Panc1 (cell line): ENCODE results near the gene AFDN. TPM values are rescaled to one million over a fixed set of nuclear protein-coding genes. Genes with fewer than 3 reads are reported as not detected.

Source experiments
- ATAC-seq: fragments of 200-7000 bp; cut with Tn5 transposase; 2 replicates; pipeline ENCODE4 v1.9.1; 2020; ENCODE audit warnings: mild to moderate bottlenecking, moderate library complexity
- BruUV-seq: library from RNA; stranded (reverse); fragments of 400-500 nt; replicated peaks from 2 replicates; lab custom pipeline; 2021; lab: Mats Ljungman, UMichigan
- CTCF ChIA-PET: fragments of 300-600 bp; sonication (Branson Sonifier 250); formaldehyde crosslinking; loops from one replicate; lab custom pipeline; 2022; ENCODE audit warnings: antibody characterized with exemption; lab: Charles Lee
- POLR2A ChIA-PET: fragments of 300-600 bp; sonication (Branson Sonifier 250); formaldehyde crosslinking; loops from one replicate; lab custom pipeline; 2022; ENCODE audit warnings: antibody characterized with exemption; lab: Charles Lee
- DNase-seq: peaks from one replicate; pipeline ENCODE4 v3.0.0-alpha.2; 2010; ENCODE audit warnings: low read depth, low spot score
- H3K27ac ChIP-seq: 2 replicates; pipeline ENCODE4 v1.5.1; 2011; ENCODE audit warnings: mild to moderate bottlenecking, low read length, inconsistent platforms
- H3K27me3 ChIP-seq: fragments of 200-500 bp; sonication (Bioruptor generic); 2 replicates; pipeline ENCODE4 v1.6.0; 2014; ENCODE audit warnings: low read length, inconsistent platforms; ENCODE audit not compliant: control insufficient read depth, insufficient read depth
- H3K36me3 ChIP-seq: fragments of 200-500 bp; sonication (Bioruptor generic); 2 replicates; pipeline ENCODE4 v1.5.1; 2014; ENCODE audit warnings: inconsistent platforms, mild to moderate bottlenecking, low read length, moderate library complexity; ENCODE audit not compliant: control insufficient read depth, insufficient read depth
- H3K4me1 ChIP-seq: 2 replicates; pipeline ENCODE4 v1.5.1; 2011; ENCODE audit warnings: inconsistent platforms, mild to moderate bottlenecking, low read length, moderate library complexity; ENCODE audit not compliant: control insufficient read depth, insufficient read depth
- H3K4me3 ChIP-seq, 2 experiments: 2 replicates each; pipeline ENCODE4 v1.5.1; 2011 to 2012; ENCODE audit warnings: low read depth in 2 of 2, low read length in 2 of 2, mild to moderate bottlenecking in 2 of 2, inconsistent platforms in 1 of 2, moderate library complexity in 1 of 2
- H3K9me3 ChIP-seq: fragments of 200-500 bp; sonication (Bioruptor generic); 2 replicates; pipeline ENCODE4 v1.5.1; 2014; ENCODE audit warnings: low read depth, mild to moderate bottlenecking, inconsistent platforms, low read length, moderate library complexity; ENCODE audit not compliant: control insufficient read depth, insufficient read depth
- CTCF ChIP-seq: fragments of 450-650 bp; IDR thresholded peaks from 2 replicates; pipeline ENCODE4 v1.5.1; 2017; ENCODE audit warnings: mild to moderate bottlenecking
- POLR2AphosphoS5 ChIP-seq: IDR thresholded peaks from 2 replicates; pipeline ENCODE4 v1.6.1; 2012; ENCODE audit warnings: mild to moderate bottlenecking, low read depth, low read length, moderate library complexity
- REST ChIP-seq, 2 experiments: IDR thresholded peaks; 2 replicates each; pipeline ENCODE4 v1.6.1; 2011 to 2012; ENCODE audit warnings: low read depth in 2 of 2, control low read depth in 1 of 2, low read length in 1 of 2, mild to moderate bottlenecking in 1 of 2, moderate library complexity in 1 of 2; ENCODE audit not compliant: insufficient read depth in 1 of 2
- SIN3A ChIP-seq: IDR thresholded peaks from 2 replicates; pipeline ENCODE4 v1.6.1; 2012; ENCODE audit warnings: low read depth, mild to moderate bottlenecking, low read length, moderate library complexity, borderline replicate concordance; ENCODE audit not compliant: insufficient read depth
- TCF7L2 ChIP-seq: IDR thresholded peaks from 2 replicates; pipeline ENCODE4 v1.6.1; 2011; ENCODE audit warnings: mild to moderate bottlenecking, low read depth, low read length, inconsistent platforms
- in situ Hi-C: cut with HindIII; loops from 2 replicates; pipeline ENCODE4 v1.10.0; 2016; ENCODE audit warnings: low sequenced_read_pairs, low pct_unique_long_range_greater_than_20kb
- intact Hi-C: fragments of 100-400 bp; cut with micrococcal nuclease; formaldehyde crosslinking; loops from one replicate; pipeline ENCODE4 v1.10.0; 2022; ENCODE audit not compliant: unreplicated experiment
- total RNA-seq: library from RNA; stranded (reverse); gene quantifications from one replicate; pipeline ENCODE4 v1.2.1, GENCODE V29; 2021; ENCODE audit not compliant: unreplicated experiment

AFDN gene
- total RNA-seq, 1 experiment from 2014 or later, result 143 TPM

- DNase-seq (no peak), ATAC-seq (peak; percentile 93)
- TF ChIP-seq POLR2AphosphoS5, result no peak
- no peak for TF ChIP-seq REST (IDR thresholded peaks at IDR 0.05; ENCODE audit: insufficient read depth in 1 of 2, low read depth in 2 of 2, low read length in 1 of 2)
- TF ChIP-seq CTCF, result peak; percentile 85
- no peak for TF ChIP-seq SIN3A
- no peak for TF ChIP-seq TCF7L2
- in situ Hi-C loops (no loop called here), intact Hi-C loops (loop anchor here (5.0 kb wide), 2 partner anchors 209 to 224 kb away; no protein-coding TSS in a partner anchor)
- ChIA-PET POLR2A (no interaction called here), CTCF (interaction anchor here (0.8 to 2.2 kb wide), 2 partner anchors 210 to 225 kb away, joined by 3 to 5 read pairs; no protein-coding TSS in a partner anchor)
- Histone ChIP-seq H3K27me3 (no peaks in the 10 kb centered on the region), H3K4me1 (no peaks in the 10 kb centered on the region), H3K36me3 (peaks cover 11% of the 10 kb centered on the region), H3K9me3 (no peaks in the 10 kb centered on the region), H3K27ac (no peak overlapping the region), H3K4me3 (no peak overlapping the region)
- no TSS peak for BruUV-seq
Observed at GRCh38 chr6:167907837-167908681, 81.3 kb downstream of the AFDN start.

- H3K9me3 ChIP-seq, result no peaks in the 10 kb centered on the region
- no peaks in the 10 kb centered on the region for H3K4me1 ChIP-seq
- TF ChIP-seq TCF7L2, result no peak
- no peak for TF ChIP-seq SIN3A
- no peak for TF ChIP-seq REST (IDR thresholded peaks at IDR 0.05; ENCODE audit: insufficient read depth in 1 of 2, low read depth in 2 of 2, low read length in 1 of 2)
- TF ChIP-seq POLR2AphosphoS5, result no peak
- TF ChIP-seq CTCF, result no peak
- H3K27me3 ChIP-seq, result no peaks in the 10 kb centered on the region
- CTCF ChIA-PET, result no interaction called here
- DNase-seq, result no peak
- intact Hi-C loops (loop anchor here (10.0 kb wide), 1 partner anchor 145 kb away; no protein-coding TSS in a partner anchor), in situ Hi-C loops (no loop called here)
- TSS peak; percentile 15 for BruUV-seq
- H3K27ac ChIP-seq, result no peak overlapping the region
- POLR2A ChIA-PET, result no interaction called here
- no peak for ATAC-seq
- H3K4me3 ChIP-seq, result no peak overlapping the region
- peaks cover 21% of the 10 kb centered on the region for H3K36me3 ChIP-seq
Observed at GRCh38 chr6:167910007-167910406, 83.3 kb downstream of the AFDN start.
